Fibroblast of lung (primary cell): ENCODE results near the gene PPP1R3F. TPM values are rescaled to one million over a fixed set of nuclear protein-coding genes. Genes with fewer than 3 reads are reported as not detected.

Source experiments
- DNase-seq, 2 donors: peaks; one replicate each; pipeline versions ENCODE4 v3.0.0 to v3.0.0-alpha.2; 2010; ENCODE audit warnings: low read depth in 2 of 2
- H2AFZ ChIP-seq: 2 replicates; pipeline ENCODE4 v1.5.1; 2012; ENCODE audit warnings: low read length, control low read depth, inconsistent platforms
- H3K27ac ChIP-seq: 2 replicates; pipeline ENCODE4 v1.5.1; 2011; ENCODE audit warnings: low read length, control low read depth; ENCODE audit not compliant: insufficient read depth
- H3K27me3 ChIP-seq: 2 replicates; pipeline ENCODE4 v1.5.1; 2011; ENCODE audit warnings: mild to moderate bottlenecking, low read length; ENCODE audit not compliant: control insufficient read depth, insufficient read depth
- H3K36me3 ChIP-seq: 2 replicates; pipeline ENCODE4 v1.5.1; 2011; ENCODE audit warnings: low read length; ENCODE audit not compliant: control insufficient read depth, insufficient read depth
- H3K4me1 ChIP-seq: 2 replicates; pipeline ENCODE4 v1.5.1; 2011; ENCODE audit warnings: low read length; ENCODE audit not compliant: control insufficient read depth, insufficient read depth; ENCODE audit errors: extremely low read depth
- H3K4me2 ChIP-seq: 2 replicates; pipeline ENCODE4 v1.5.1; 2011; ENCODE audit warnings: low read length, control low read depth; ENCODE audit not compliant: insufficient read depth; ENCODE audit errors: extremely low read depth
- H3K4me3 ChIP-seq, 4 experiments: fragments of 200-600 bp in 1 of 4; sonication (generic) in 1 of 4; replicated peaks in 1 of 4; 2 replicates each; pipeline ENCODE4 v1.5.1; 2011 to 2016; ENCODE audit warnings: low read length in 4 of 4, low read depth in 3 of 4, mild to moderate bottlenecking in 3 of 4, control low read depth in 2 of 4, inconsistent platforms in 1 of 4, mixed read lengths in 1 of 4; ENCODE audit not compliant: insufficient read depth in 1 of 4; ENCODE audit errors: control extremely low read depth in 1 of 4
- H3K79me2 ChIP-seq: 2 replicates; pipeline ENCODE4 v1.5.1; 2012; ENCODE audit warnings: mild to moderate bottlenecking, low read length, inconsistent platforms; ENCODE audit not compliant: control insufficient read depth, insufficient read depth
- H3K9ac ChIP-seq: 2 replicates; pipeline ENCODE4 v1.5.1; 2011; ENCODE audit warnings: mild to moderate bottlenecking, low read length, control low read depth; ENCODE audit not compliant: insufficient read depth
- H3K9me3 ChIP-seq: 2 replicates; pipeline ENCODE4 v1.5.1; 2012; ENCODE audit warnings: low read depth, low read length; ENCODE audit not compliant: control insufficient read depth, insufficient read depth
- H4K20me1 ChIP-seq: 2 replicates; pipeline ENCODE4 v1.5.1; 2011; ENCODE audit warnings: low read length; ENCODE audit not compliant: control insufficient read depth, insufficient read depth; ENCODE audit errors: extremely low read depth
- EZH2 ChIP-seq: IDR thresholded peaks from 2 replicates; pipeline ENCODE4 v1.5.1; 2012; ENCODE audit warnings: low read length, control low read depth, mild to moderate bottlenecking; ENCODE audit errors: missing control alignments
- polyA plus RNA-seq, 2 donors: library from polyadenylated mRNA; depleted of rRNA in 1 of 2; stranded (reverse) in 1 of 2; unstranded in 1 of 2; fragments of >200 nt; gene quantifications; 2 replicates each; pipeline ENCODE4 v1.2.1, GENCODE V29; 2011 to 2012; ENCODE audit warnings: missing spikeins in 1 of 2
- total RNA-seq: library from RNA; depleted of rRNA; stranded (reverse); fragments of >200 nt; gene quantifications from 2 replicates; pipeline ENCODE4 v1.2.1, GENCODE V29; 2014
- TF ChIP-seq, protein P1 (sequence below), 2 donors: IDR thresholded peaks in 1 of 2; conservative IDR thresholded peaks in 1 of 2; 1 replicate in 1 of 2; 2 replicates in 1 of 2; pipeline ENCODE4 v1.5.1; 2011 to 2012; ENCODE audit warnings: low read length in 2 of 2, control low read depth in 1 of 2, inconsistent platforms in 1 of 2, low read depth in 1 of 2, mild to moderate bottlenecking in 1 of 2

PPP1R3F gene
- total and polyA plus RNA-seq, 2 donors (not counting 1 experiment from before 2014, with no cell fraction given), result 0.93 to 6.8 TPM

DNA sequence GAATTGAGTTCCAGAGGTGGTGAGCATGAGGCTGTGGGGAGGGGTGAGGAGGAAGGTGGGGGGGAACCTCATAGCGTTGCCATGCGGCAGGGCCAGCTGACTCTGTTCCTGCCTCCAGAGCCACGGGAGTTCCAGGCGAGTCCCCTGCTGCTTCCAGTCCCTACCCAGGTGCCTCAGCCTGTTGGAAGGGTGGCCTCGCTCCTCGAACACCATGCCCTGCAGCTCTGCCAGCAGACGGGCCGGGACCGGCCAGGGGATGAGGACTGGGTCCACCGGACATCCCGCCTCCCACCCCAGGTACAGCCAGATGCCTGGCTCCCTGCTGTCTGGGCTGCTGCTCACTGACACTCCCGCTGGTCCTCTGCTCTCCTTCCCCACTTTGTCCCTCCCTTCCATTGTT, 26.4 kb upstream of the PPP1R3F start:
- Histone ChIP-seq H3K9ac (no peak overlapping the region), H3K4me2 (no peak overlapping the region), H3K27ac (no peak overlapping the region), H2AFZ (no peak overlapping the region), H3K27me3 (no peaks in the 10 kb centered on the region), H3K79me2 (no peaks in the 10 kb centered on the region), H3K4me1 (no peaks in the 10 kb centered on the region), H4K20me1 (no peaks in the 10 kb centered on the region), H3K9me3 (no peaks in the 10 kb centered on the region), H3K4me3 (no peak overlapping the region), H3K36me3 (no peaks in the 10 kb centered on the region)
- TF ChIP-seq, protein P1, sequence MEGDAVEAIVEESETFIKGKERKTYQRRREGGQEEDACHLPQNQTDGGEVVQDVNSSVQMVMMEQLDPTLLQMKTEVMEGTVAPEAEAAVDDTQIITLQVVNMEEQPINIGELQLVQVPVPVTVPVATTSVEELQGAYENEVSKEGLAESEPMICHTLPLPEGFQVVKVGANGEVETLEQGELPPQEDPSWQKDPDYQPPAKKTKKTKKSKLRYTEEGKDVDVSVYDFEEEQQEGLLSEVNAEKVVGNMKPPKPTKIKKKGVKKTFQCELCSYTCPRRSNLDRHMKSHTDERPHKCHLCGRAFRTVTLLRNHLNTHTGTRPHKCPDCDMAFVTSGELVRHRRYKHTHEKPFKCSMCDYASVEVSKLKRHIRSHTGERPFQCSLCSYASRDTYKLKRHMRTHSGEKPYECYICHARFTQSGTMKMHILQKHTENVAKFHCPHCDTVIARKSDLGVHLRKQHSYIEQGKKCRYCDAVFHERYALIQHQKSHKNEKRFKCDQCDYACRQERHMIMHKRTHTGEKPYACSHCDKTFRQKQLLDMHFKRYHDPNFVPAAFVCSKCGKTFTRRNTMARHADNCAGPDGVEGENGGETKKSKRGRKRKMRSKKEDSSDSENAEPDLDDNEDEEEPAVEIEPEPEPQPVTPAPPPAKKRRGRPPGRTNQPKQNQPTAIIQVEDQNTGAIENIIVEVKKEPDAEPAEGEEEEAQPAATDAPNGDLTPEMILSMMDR (conservative IDR thresholded peaks at IDR 0.05 in 1 of 2, IDR thresholded peaks at IDR 0.05 in 1 of 2; ENCODE audit: low read depth in 1 of 2, low read length in 2 of 2), result no peak
- no peak for TF ChIP-seq EZH2
- DNase-seq, result no peak

DNA sequence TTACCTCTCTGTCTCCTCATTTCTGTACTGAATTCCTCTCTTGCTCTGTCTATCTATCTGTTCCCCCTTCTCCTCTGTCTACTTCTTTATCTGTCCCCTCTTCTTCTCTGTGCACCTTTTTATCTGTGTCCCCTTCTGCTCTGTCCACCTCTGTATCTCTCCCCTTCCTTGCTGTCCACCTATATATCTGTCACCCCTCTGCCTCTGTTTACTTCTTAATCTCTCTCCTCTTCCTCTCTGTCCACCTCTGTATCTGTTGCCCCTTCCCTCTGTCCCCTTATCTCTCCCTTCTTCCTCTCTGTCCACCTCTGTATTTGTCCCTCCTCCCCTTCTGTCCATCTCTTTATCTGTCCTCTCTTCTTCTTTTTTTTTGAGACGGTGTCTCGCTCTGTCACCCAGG, 25.4 kb upstream of the PPP1R3F start:
- H3K27ac ChIP-seq, result no peak overlapping the region
- H3K79me2 ChIP-seq, result no peaks in the 10 kb centered on the region
- no peak overlapping the region for H2AFZ ChIP-seq
- no peak overlapping the region for H3K4me3 ChIP-seq
- no peaks in the 10 kb centered on the region for H3K27me3 ChIP-seq
- no peak for TF ChIP-seq EZH2
- TF ChIP-seq, protein P1 (conservative IDR thresholded peaks at IDR 0.05 in 1 of 2, IDR thresholded peaks at IDR 0.05 in 1 of 2; ENCODE audit: low read depth in 1 of 2, low read length in 2 of 2), result no peak
- no peaks in the 10 kb centered on the region for H3K36me3 ChIP-seq
- H3K4me1 ChIP-seq, result no peaks in the 10 kb centered on the region
- no peaks in the 10 kb centered on the region for H4K20me1 ChIP-seq
- H3K9me3 ChIP-seq, result no peaks in the 10 kb centered on the region
- no peak overlapping the region for H3K4me2 ChIP-seq
- no peak for DNase-seq
- H3K9ac ChIP-seq, result no peak overlapping the region

DNA sequence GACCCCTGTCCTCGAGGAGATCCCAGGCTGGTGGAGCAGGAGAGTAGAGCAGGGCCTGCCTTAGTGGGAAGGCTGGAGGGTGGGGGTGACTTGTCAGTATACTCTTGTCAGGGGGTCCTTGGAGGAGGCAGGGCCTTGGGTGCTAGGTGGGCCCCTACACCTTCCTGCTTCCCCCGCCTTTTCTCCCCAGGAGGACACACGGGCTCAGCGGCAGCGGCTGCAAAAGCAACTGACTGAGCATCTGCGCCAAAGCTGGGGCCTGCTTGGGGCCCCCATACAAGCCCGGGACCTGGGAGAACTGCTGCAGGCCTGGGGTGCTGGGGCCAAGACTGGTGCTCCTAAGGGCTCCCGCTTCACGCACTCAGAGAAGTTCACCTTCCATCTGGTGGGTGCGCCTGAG, 23.1 kb upstream of the PPP1R3F start:
- H3K4me2 ChIP-seq, result no peak overlapping the region
- H3K79me2 ChIP-seq, result no peaks in the 10 kb centered on the region
- no peaks in the 10 kb centered on the region for H3K27me3 ChIP-seq
- no peak overlapping the region for H3K9ac ChIP-seq
- TF ChIP-seq EZH2, result no peak
- TF ChIP-seq, protein P1 (conservative IDR thresholded peaks at IDR 0.05 in 1 of 2, IDR thresholded peaks at IDR 0.05 in 1 of 2; ENCODE audit: low read depth in 1 of 2, low read length in 2 of 2), result no peak
- no peaks in the 10 kb centered on the region for H4K20me1 ChIP-seq
- H3K36me3 ChIP-seq, result no peaks in the 10 kb centered on the region
- H3K9me3 ChIP-seq, result no peaks in the 10 kb centered on the region
- no peak overlapping the region for H2AFZ ChIP-seq
- no peak for DNase-seq
- H3K27ac ChIP-seq, result no peak overlapping the region
- H3K4me1 ChIP-seq, result no peaks in the 10 kb centered on the region
- no peak overlapping the region for H3K4me3 ChIP-seq
